NCI-H2029 (cell line): Measurements from ENCODE around the gene AHNAK.
"Not testable (repeated sequence)": the region's sequence is repeated elsewhere in the genome, so short reads cannot be mapped to it uniquely, and the experiment has no call there.

ENCODE experiments used
- DNase-seq: peaks from one replicate; lab custom pipeline; 2025; lab: John Stamatoyannopoulos, UW

AHNAK gene, protein sequence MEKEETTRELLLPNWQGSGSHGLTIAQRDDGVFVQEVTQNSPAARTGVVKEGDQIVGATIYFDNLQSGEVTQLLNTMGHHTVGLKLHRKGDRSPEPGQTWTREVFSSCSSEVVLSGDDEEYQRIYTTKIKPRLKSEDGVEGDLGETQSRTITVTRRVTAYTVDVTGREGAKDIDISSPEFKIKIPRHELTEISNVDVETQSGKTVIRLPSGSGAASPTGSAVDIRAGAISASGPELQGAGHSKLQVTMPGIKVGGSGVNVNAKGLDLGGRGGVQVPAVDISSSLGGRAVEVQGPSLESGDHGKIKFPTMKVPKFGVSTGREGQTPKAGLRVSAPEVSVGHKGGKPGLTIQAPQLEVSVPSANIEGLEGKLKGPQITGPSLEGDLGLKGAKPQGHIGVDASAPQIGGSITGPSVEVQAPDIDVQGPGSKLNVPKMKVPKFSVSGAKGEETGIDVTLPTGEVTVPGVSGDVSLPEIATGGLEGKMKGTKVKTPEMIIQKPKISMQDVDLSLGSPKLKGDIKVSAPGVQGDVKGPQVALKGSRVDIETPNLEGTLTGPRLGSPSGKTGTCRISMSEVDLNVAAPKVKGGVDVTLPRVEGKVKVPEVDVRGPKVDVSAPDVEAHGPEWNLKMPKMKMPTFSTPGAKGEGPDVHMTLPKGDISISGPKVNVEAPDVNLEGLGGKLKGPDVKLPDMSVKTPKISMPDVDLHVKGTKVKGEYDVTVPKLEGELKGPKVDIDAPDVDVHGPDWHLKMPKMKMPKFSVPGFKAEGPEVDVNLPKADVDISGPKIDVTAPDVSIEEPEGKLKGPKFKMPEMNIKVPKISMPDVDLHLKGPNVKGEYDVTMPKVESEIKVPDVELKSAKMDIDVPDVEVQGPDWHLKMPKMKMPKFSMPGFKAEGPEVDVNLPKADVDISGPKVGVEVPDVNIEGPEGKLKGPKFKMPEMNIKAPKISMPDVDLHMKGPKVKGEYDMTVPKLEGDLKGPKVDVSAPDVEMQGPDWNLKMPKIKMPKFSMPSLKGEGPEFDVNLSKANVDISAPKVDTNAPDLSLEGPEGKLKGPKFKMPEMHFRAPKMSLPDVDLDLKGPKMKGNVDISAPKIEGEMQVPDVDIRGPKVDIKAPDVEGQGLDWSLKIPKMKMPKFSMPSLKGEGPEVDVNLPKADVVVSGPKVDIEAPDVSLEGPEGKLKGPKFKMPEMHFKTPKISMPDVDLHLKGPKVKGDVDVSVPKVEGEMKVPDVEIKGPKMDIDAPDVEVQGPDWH (N-terminal part only)

DNA sequence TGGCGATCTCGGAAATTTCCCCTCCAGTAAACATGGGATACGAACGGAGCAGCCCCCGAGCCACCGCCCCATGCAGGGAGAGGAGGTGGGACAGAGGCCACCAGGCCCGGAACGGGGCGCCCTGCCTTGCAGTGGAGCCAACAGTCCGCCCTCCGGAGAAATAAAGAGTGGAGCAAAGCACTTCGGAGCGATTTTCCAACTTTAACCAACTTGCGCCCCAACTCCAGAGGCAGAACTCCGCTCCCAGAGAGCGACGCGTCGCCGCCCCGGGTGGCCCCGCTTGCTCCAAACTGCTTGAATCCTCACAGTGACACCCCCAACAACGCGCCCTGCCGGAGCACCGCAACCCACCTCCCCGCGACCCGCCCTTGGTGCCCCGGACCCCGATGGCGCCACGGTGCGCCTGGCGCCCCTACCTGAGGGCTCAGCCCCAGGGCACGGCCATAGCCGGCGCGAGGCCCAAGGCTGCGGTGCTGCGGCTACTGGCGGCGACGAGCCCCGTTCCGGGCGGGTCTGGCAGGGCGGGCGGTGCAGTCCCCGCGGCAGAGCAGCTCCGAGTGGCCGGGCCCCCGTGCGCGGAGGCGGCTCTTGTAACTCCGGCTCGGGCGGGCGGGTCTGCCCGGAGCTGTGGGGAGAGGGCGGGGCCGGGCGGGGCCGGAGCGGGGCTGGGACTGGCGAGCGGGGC is at the start of gene AHNAK:
AHNAK (minus strand) TSS at position 563 of the 685 bp plus-strand sequence. CDS start 10,708 bp downstream, outside the sequence.
- no peak for DNase-seq

DNA sequence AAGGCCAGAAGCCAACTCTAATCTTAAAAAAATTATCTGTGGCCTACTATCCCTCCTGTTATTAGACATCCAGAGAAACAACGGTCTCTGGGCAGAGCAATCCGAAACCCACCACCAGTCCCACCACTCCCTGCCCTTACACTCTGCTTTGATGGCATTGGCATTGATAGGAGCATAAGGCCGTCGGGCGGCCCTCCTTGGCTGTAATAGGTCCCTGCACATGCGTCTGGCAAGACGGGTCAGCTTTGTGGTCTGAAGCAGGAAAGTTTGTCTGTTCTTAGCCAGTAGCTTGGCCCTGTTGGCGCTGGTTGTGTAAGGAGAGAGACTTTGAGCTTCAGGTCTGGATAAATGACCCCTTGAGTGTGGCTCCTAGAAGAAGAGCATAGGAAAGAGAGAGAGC is 48.5 kb upstream of the AHNAK start:
- DNase-seq: no peak

DNA sequence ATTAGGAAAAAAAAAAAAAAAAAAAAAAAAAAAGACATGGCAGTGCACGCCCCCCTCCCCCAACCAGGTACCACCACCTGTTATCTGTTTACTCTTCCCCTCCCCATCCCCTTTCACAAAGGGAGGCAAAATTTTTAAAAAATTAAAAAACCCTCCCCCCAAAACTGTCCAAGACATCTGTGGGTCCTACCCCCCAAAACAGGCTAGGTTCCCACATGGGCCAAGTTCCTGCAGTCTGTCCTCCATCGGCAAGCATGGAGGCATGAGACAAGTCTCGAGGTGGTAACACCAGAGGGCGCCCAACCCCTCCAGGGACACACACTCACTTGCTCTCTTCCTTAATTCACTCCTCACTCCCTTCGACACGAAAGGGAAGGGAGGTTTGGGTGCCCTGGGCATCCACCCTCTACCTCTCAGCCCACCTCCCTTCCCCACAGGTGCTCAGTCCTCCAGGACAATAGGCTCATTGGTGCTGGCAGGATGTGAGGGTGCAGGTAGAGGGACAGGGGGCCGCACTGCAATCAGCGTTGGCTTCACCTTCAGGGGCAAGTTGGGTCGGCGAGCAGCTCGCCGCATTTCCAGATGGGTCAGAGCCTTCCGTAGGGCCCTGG is 46.9 kb upstream of the AHNAK start:
- DNase-seq: peak; percentile 52

DNA sequence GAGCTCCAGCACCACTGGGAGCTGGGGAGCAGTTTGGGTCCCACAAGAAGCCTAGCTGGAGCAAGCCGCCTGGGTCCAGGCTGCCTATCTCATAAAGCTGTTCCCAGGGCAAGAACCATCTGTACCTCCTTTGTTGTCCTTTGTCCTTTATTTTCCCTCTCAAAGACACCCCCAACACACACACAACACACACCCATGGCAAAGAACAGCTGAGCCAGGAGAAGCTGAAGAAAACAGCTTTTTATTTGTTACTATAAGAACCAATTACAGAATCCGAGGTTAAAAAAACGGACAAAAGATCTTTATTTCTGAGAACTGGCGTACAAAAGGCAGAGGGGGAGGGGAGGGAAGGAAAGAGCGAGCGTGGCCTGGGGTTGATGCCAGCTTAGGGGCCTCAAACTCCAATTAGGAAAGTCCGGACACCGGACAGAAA is 46.4 kb upstream of the AHNAK start:
- DNase-seq: no peak

DNA sequence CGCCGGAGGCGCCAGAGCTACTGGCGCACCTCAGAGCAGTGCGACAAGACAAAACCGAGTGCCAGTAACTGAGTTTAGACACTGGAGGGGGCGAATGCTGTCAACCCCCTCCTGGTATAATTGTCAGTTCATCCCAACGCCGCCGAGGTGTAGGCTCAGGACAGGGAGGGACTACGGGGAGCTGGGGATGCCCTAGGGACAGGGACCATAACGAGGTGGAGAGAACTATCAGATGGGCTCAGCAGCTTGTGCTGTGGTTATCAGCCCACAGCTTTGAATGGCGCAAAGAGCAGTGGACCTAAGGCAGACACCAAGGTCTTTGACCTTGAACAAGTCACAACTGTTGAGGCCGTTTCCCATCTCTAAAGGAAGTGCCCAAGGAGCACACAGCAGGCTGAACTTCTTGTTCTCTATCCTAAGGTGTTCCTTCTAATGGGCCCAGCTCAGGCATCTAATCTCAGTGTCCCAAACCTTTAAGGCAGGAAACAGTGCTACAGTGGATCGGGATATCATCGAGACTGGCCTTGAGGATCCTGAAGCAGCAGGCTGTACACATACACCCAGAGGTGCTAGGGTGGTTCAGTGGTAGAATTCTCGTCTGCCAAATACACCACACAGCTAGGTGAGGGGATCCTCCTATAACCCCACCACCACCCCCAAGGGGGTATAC is 45.7 kb upstream of the AHNAK start:
- no peak for DNase-seq

DNA sequence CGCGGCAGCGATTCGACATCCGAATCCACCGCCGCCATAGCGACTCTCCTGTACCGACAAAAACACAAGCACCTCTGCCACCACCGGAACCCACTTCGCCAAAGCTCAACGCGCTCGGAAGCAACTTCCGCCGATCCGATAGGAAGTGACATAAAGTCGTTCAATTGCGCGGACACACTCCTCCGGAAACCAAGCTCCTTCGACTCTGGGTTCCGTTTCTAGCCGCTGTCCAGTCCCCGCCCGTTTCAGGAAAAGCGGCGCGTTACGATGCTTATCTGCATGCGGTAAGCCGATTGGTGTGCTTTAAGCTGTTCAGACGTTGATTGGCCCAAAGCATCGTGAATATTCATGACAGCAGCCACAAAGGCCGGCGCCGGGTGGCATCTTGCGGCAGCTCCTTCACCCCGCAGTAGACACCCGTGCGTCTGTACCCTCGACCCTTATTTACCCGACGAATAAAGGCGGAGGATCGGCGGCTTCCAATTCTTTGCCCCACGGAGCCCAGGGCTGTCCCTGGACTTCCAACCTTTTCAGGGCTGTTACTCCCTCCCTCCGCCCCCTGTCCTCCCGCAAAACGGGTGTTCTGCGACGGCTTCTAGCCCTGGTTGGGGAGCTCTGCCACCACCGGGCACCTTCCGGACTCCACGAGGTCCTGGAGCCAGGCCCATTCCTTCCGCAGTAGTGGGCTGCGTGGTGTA is 45.0 kb upstream of the AHNAK start, which contains the start of gene TUT1:
TUT1 (minus strand) TSS at position 76 of the 698 bp plus-strand sequence; CDS start at position 38, 38 bp downstream.
- DNase-seq: peak; percentile 99

DNA sequence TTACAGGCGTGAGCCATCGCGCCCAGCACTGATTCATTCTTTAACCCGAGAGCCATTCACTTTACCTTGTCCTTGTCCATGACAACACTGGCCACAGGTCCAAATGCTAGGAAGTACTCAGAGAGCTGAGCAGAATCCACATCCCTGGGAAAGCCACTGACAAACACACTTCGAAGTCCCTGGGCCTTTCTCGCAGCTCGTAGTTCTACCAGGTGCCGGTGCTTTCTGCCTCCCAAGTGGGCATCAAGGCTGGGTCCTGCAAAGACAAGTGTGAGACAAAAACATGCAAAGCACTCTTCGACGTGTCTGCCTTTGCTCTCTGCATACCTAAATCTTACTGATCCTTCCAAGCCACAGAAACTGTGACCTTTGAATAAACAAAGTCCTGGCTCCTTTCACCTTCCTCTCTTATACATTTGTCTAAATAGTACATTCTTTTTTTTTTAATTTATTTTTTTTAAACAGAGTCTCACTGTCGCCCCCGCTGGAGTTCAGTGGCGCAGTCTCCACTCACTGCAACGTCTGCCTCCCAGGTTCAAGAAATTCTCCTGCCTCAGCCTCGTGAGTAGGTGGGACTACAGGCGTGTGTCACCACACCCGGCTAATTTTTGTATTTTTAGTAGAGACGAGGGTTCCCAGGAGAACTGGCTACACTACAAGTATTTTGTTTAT is 42.5 kb upstream of the AHNAK start:
- DNase-seq: no peak

DNA sequence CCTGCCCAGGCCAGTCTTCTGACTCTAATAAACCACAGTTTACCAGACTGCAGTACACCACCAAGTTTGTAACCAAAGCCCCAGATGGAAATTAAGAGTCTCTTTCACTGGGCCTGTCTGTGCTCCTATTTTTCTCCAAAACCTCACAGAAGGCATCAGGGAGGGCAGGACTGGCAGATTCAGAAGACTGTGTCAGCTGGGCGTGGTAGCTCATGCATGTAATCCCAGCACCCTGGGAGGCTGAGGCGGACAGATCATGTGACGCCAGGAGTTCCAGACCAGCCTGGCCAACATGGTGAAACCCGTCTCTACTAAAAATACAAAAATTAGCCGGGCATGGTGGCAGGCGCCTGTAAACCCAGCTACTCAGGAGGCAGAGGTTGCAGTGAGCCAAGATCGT is 38.8 kb upstream of the AHNAK start:
- not testable (repeated sequence) for DNase-seq

DNA sequence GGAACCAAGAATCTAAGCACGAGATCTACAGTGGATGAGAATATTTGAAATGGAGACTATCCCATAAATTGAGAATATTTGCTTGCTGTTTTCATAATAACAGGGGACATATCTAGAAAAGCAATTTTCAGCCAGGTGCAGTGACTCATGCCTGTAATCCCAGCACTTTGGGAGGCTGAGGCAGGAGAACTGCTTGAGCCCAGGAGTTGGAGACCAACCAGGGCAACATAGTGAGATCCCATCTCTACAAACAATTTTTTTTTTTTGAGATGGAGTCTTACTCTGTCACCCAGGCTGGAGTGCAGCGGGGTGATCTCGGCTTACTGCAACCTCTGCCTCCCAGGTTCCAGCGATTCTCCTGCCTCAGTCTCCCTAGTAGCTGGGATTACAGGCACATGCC is 35.1 kb upstream of the AHNAK start:
- DNase-seq: not testable (repeated sequence)

DNA sequence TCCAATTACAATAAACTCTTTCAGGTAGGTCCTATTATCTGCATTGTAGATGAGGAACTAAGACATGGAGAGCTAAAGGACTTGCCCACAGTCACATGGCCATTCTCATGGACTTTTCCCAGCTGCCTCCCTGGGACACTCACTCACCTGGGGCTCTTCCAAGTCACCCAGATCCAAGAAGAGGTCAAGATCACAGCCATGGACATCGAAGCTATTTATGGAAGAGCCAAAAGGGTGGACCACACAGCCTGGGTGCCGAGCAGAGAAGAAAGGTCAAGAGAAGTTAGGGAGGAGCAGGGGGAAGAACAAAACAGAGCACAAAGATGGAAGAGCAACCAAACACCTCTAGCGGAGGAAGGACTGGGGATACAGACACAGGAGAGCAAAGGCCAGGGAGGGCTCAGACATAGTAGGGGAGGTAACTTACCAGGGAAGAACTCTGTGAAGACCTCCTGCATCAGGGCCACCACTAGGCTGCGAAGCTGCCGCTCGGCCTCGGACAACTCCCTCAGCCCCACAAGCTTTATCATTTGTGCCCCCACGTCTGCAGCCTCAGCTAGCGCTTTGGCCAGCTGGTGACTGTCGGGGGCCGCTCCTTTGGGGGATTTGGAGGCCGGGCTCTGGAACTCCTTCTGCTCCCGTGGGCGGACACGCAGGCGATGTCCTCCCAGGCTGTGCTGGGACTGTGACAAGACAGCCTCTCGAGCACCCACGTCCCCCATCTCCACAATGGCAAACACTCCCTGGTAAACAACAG is 34.5 kb upstream of the AHNAK start:
- DNase-seq: no peak

DNA sequence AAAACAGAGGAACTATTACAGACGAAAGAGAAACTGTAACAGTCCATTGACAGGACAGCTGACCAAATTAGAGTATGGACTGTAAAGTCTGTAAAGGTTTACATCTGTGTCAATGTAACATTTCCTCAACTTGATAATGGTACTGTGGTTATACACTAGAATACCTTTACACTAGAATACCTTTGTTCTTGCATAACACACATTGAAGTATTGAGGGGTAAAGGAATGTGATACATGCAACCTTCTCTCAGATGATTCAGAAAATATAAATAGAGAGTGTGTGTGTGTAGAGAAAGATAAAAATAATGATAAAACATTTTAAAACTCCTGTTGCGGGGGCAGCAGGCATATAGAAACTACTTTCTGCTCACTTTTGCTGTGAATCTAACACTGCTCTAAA is 32.6 kb upstream of the AHNAK start:
- no peak for DNase-seq

DNA sequence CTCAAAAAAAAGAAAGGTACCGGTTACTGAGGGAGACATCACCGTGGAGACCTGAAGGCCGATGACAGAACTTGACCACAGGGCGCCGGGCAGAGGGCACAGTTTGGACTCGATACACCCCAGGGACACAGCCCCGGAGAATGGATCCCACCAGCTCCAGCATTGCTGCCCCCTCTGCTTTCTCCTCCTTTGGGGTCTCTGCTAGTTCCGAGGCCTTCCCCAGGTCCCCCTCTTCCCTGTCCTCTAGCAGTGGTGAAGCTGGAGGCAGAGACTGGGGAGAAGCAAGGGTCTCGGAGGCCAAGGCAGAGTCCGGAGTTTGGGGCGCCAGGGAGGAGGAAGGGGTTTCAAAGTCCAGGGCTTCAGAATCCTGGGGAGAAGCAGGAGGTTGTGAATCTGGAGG is 31.9 kb upstream of the AHNAK start:
- no peak for DNase-seq

DNA sequence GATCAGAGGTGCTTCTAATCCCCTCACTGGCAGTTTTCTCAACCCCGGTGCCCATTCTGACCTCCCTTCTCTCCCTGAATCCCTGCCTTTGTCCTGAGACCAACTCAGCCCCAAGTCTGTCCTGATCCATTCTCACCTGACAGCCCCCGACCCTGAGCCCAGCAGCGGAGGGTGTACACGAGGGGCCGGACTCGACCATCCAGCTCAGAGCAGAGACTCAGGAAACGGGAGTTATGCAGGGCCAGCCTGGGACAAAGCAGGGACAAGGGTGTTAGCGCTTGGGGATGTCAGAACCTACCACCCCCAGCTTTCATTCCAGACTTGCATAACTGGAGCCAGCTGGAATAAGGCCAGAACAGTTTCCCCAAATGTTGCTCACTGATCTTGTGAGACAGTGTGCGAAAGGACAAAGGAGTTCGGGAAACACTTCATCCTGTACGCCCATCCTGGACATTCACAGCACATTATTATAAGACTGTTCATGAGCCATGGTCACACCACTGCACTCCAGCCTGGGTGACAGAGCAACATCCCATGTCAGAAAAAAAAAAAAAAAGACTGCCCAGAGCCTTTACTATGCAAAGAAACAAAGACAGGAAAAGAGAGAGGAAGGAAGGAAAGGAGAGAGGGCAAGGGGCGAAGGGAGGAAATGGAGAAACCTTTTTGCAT is 30.6 kb upstream of the AHNAK start:
- DNase-seq: no peak

DNA sequence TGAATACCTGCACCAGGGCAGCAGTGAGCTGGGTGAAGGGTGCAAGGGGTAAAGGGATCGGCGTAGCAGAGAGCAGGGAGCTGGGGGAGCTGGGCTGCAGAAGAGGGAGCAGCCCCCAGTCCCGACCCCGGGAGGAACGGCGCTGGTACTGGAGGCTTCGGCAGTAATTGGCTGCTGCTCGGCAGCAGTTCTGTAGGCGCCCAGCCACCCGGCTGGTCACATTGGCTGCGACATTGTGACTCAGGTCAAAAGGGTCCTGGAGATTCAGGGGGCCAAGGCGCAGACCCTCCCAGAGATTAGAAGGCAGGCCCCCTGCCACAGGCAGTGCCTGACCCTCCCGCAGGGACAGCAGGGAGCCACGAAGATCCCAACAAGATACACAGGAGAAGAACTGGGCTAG is 29.2 kb upstream of the AHNAK start:
- DNase-seq: no peak

DNA sequence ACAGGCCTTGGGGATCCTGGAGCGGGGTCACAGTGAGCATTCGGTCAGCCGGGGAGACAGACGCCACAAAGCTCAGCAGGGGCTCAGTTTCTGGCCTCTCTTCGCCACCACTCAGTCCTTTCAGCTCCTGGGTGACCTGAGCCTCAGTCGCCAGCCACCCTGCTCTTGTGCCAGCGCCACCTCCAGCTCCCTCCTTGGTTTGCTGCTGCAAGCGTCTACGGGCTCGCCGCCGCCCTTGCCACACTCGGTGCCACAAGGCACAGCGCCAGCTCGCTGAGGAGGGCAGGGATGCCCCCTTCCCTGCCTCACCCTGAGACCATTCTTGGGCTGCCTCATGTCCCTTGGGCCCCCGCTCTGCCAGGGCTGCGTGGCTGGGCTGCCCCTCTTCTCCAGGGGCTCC is 28.6 kb upstream of the AHNAK start:
- DNase-seq: no peak

DNA sequence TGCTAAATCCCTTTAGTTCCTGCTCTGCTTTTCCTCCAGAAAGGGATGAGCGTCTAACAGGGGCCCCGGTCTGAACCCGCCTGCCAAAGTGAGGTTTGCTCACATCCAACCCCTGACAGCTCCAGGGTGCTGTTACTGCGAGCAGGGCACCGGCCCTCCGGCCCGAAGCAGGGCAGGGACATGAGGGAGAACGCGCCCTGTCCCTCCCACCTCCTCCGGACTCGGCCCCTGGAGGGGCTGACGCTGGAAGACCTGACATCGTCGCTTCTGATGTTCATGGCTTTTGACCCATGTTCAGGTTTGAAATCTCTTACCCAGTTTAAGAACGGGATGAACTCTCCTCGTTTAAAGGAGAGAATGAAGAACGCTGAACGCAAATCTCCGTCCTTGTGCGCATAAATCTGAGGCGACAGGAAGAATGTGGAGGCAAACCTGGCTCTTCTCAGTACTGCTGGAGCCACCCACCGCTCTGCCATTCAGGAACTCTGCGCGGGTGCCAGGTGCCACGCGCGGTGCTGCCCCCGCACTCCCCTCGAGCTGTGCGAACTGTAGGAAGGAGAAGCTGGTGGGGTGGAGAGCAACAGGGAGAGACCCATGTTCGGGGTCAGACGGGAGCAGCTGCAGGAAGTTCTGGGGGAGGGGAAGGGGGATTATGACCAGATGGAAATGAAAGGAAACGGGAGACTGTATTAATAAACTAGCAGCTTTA is 27.9 kb upstream of the AHNAK start:
- peak; percentile 21 for DNase-seq
